DOHH2 (cell line): Measurements from ENCODE around the gene CLASP2.

Source experiments
- H3F3A ChIP-seq: fragments of 200-600 bp; sonication (generic), shearing (Covaris generic); 2 replicates; pipeline ENCODE4 v1.6.0; 2016; ENCODE audit warnings: antibody characterized with exemption, mild to moderate bottlenecking; ENCODE audit not compliant: control insufficient read depth, insufficient read depth
- H3K27ac ChIP-seq: fragments of 200-600 bp; sonication (generic); 2 replicates; pipeline ENCODE4 v1.5.1; 2014; ENCODE audit warnings: low read depth, mild to moderate bottlenecking, low read length, moderate library complexity
- H3K27me3 ChIP-seq: fragments of 200-600 bp; sonication (generic); 2 replicates; pipeline ENCODE4 v1.6.1; 2014; ENCODE audit warnings: mild to moderate bottlenecking, low read length, mixed read lengths; ENCODE audit not compliant: control insufficient read depth
- H3K36me3 ChIP-seq: fragments of 200-600 bp; sonication (generic); 2 replicates; pipeline ENCODE4 v1.6.1; 2014; ENCODE audit warnings: mild to moderate bottlenecking, low read length, moderate library complexity, mixed read lengths; ENCODE audit not compliant: control insufficient read depth
- H3K4me1 ChIP-seq: fragments of 200-600 bp; sonication (generic); 2 replicates; pipeline ENCODE4 v1.6.1; 2014; ENCODE audit warnings: mild to moderate bottlenecking, low read length, mixed read lengths; ENCODE audit not compliant: control insufficient read depth
- H3K4me2 ChIP-seq: fragments of 200-600 bp; sonication (generic); 2 replicates; pipeline ENCODE4 v1.6.0; 2014; ENCODE audit warnings: mild to moderate bottlenecking, low read length, moderate library complexity
- H3K4me3 ChIP-seq: fragments of 200-600 bp; sonication (generic); 2 replicates; pipeline ENCODE4 v1.5.1; 2014; ENCODE audit warnings: mild to moderate bottlenecking, low read length, mixed read lengths
- H3K79me2 ChIP-seq: fragments of 200-600 bp; sonication (generic); 2 replicates; pipeline ENCODE4 v1.6.1; 2014; ENCODE audit warnings: mild to moderate bottlenecking, low read length, mixed read lengths; ENCODE audit not compliant: control insufficient read depth
- H3K9me2 ChIP-seq: fragments of 200-600 bp; sonication (generic); replicated peaks from 2 replicates; pipeline ENCODE4 v1.6.1; 2014; ENCODE audit warnings: mild to moderate bottlenecking, low read length, mixed read lengths; ENCODE audit not compliant: control insufficient read depth
- H3K9me3 ChIP-seq: fragments of 200-600 bp; sonication (generic); 2 replicates; pipeline ENCODE4 v1.6.1; 2014; ENCODE audit warnings: antibody characterized with exemption, low read length, mixed read lengths; ENCODE audit not compliant: control insufficient read depth, insufficient read depth
- H4K20me1 ChIP-seq: fragments of 200-600 bp; sonication (generic); 2 replicates; pipeline ENCODE4 v1.6.0; 2014; ENCODE audit warnings: low read depth, mild to moderate bottlenecking, antibody characterized with exemption, low read length, moderate library complexity; ENCODE audit not compliant: control insufficient read depth, insufficient read depth
- EZH2phosphoT487 ChIP-seq: fragments of 200-600 bp; sonication (generic); IDR thresholded peaks from 2 replicates; pipeline ENCODE4 v1.6.1; 2017; ENCODE audit warnings: borderline replicate concordance, mild to moderate bottlenecking, antibody characterized with exemption, low read length, moderate library complexity, mixed read lengths
- TF ChIP-seq, protein P1 (sequence below): fragments of 200-600 bp; sonication (generic); IDR thresholded peaks from one replicate; pipeline ENCODE4 v1.5.1; 2014; ENCODE audit warnings: antibody characterized with exemption, mild to moderate bottlenecking, low read depth, low read length; ENCODE audit not compliant: poor library complexity, severe bottlenecking

CLASP2 gene

DNA sequence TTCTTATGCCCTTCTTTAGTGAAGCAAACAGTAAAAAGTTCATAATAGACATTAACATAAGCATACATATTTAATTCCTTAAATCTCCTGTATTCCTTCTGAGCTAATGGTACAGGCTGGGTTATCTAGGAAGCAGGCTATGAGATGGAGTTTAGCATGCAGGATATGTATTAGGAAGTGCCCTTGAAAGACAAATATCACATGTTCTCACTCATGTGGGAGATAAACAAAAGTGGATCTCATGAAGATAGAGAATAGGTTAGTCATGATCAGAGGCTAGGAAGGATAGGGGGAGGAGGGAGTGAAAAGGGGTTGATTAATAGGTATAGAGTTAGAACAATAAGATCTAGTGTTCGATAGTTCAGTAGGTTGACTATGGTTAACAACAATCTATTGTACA, 105.4 kb downstream of the CLASP2 start:
- no peaks in the 10 kb centered on the region for H3K27me3 ChIP-seq
- H3K4me3 ChIP-seq = no peak overlapping the region
- no peaks in the 10 kb centered on the region for H4K20me1 ChIP-seq
- H3K4me2 ChIP-seq = no peak overlapping the region
- no peak overlapping the region for H3K27ac ChIP-seq
- no peaks in the 10 kb centered on the region for H3F3A ChIP-seq
- H3K9me3 ChIP-seq = no peaks in the 10 kb centered on the region
- H3K4me1 ChIP-seq = no peaks in the 10 kb centered on the region
- peaks cover 20% of the 10 kb centered on the region for H3K36me3 ChIP-seq
- H3K9me2 ChIP-seq = no peaks in the 10 kb centered on the region
- TF ChIP-seq, protein P1, sequence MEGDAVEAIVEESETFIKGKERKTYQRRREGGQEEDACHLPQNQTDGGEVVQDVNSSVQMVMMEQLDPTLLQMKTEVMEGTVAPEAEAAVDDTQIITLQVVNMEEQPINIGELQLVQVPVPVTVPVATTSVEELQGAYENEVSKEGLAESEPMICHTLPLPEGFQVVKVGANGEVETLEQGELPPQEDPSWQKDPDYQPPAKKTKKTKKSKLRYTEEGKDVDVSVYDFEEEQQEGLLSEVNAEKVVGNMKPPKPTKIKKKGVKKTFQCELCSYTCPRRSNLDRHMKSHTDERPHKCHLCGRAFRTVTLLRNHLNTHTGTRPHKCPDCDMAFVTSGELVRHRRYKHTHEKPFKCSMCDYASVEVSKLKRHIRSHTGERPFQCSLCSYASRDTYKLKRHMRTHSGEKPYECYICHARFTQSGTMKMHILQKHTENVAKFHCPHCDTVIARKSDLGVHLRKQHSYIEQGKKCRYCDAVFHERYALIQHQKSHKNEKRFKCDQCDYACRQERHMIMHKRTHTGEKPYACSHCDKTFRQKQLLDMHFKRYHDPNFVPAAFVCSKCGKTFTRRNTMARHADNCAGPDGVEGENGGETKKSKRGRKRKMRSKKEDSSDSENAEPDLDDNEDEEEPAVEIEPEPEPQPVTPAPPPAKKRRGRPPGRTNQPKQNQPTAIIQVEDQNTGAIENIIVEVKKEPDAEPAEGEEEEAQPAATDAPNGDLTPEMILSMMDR = no peak
- TF ChIP-seq EZH2phosphoT487 = no peak
- no peaks in the 10 kb centered on the region for H3K79me2 ChIP-seq

- Histone ChIP-seq H3K79me2 (no peaks in the 10 kb centered on the region), H3K27me3 (no peaks in the 10 kb centered on the region), H3K4me1 (no peaks in the 10 kb centered on the region), H3K9me2 (no peaks in the 10 kb centered on the region), H3F3A (no peaks in the 10 kb centered on the region), H3K9me3 (no peaks in the 10 kb centered on the region), H3K27ac (no peak overlapping the region), H3K4me3 (no peak overlapping the region), H3K4me2 (no peak overlapping the region), H3K36me3 (peaks cover 59% of the 10 kb centered on the region), H4K20me1 (no peaks in the 10 kb centered on the region)
- no peak for TF ChIP-seq EZH2phosphoT487
Measured at GRCh38 chr3:33602829-33603228, 115.2 kb downstream of the CLASP2 start.

DNA sequence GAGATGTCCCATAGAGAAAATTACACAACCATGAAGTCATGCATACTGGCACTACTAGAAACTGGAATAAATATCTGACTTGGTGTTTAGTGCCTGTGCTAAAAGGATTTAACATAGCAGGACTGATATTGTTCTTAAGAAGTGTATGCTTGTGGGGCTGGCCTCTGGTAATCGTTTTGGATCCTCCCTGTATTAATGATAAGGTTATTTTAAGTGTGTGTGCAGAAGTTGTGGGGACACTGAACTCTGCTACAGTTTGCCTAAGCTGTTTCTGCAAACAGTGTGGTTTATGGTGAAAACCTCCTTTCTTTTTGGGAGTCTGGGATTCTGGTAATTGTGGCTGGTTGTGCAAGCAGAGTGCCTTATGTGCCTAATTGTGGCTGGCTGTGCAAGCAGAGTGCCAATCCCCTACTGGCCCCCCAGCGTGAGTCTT, 120.8 kb downstream of the CLASP2 start:
- no peaks in the 10 kb centered on the region for H4K20me1 ChIP-seq
- H3K4me2 ChIP-seq = no peak overlapping the region
- H3K4me3 ChIP-seq = no peak overlapping the region
- H3K9me2 ChIP-seq = no peaks in the 10 kb centered on the region
- H3K4me1 ChIP-seq = no peaks in the 10 kb centered on the region
- H3K27me3 ChIP-seq = no peaks in the 10 kb centered on the region
- no peaks in the 10 kb centered on the region for H3K79me2 ChIP-seq
- peaks cover 21% of the 10 kb centered on the region for H3K36me3 ChIP-seq
- H3K9me3 ChIP-seq = no peaks in the 10 kb centered on the region
- TF ChIP-seq EZH2phosphoT487 = no peak
- TF ChIP-seq, protein P1 = no peak
- no peaks in the 10 kb centered on the region for H3F3A ChIP-seq
- H3K27ac ChIP-seq = no peak overlapping the region

DNA sequence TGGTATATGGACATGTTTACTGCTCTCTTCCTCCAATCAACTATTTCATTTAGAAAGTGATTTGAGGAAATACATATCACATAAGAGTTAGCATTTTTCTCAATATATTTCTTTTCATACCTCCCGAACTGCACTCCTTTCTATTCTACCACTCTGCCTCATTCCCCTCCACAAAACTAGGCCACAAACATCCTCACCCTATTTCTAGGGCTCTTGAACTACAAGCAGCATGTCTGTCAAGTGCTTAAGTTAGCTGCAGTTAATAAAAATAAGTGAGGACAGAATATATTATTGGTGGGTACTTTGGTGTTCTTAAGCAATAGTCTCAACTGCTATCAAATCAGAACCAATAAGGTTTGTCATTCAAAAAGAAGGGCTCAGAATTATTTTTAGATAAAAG, 125.1 kb downstream of the CLASP2 start:
- H3K27me3 ChIP-seq = no peaks in the 10 kb centered on the region
- H3F3A ChIP-seq = no peaks in the 10 kb centered on the region
- H4K20me1 ChIP-seq = no peaks in the 10 kb centered on the region
- H3K27ac ChIP-seq = no peak overlapping the region
- peaks cover 24% of the 10 kb centered on the region for H3K36me3 ChIP-seq
- H3K9me3 ChIP-seq = no peaks in the 10 kb centered on the region
- TF ChIP-seq EZH2phosphoT487 = no peak
- TF ChIP-seq, protein P1 = no peak
- no peaks in the 10 kb centered on the region for H3K79me2 ChIP-seq
- no peak overlapping the region for H3K4me2 ChIP-seq
- no peak overlapping the region for H3K4me3 ChIP-seq
- H3K4me1 ChIP-seq = no peaks in the 10 kb centered on the region
- no peaks in the 10 kb centered on the region for H3K9me2 ChIP-seq
